Measurements from ENCODE around the gene POPDC3.

Gene POPDC3

GRCh38 chr6:105199711-105200110 is 19.9 kb upstream of the POPDC3 start:
- TF ChIP-seq, protein P1, sequence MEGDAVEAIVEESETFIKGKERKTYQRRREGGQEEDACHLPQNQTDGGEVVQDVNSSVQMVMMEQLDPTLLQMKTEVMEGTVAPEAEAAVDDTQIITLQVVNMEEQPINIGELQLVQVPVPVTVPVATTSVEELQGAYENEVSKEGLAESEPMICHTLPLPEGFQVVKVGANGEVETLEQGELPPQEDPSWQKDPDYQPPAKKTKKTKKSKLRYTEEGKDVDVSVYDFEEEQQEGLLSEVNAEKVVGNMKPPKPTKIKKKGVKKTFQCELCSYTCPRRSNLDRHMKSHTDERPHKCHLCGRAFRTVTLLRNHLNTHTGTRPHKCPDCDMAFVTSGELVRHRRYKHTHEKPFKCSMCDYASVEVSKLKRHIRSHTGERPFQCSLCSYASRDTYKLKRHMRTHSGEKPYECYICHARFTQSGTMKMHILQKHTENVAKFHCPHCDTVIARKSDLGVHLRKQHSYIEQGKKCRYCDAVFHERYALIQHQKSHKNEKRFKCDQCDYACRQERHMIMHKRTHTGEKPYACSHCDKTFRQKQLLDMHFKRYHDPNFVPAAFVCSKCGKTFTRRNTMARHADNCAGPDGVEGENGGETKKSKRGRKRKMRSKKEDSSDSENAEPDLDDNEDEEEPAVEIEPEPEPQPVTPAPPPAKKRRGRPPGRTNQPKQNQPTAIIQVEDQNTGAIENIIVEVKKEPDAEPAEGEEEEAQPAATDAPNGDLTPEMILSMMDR (IDR thresholded peaks at IDR 0.05; ENCODE audit: insufficient read depth, low read length, missing control alignments): no peak
- DNase-seq (ENCODE audit: low read depth, low spot score): no peak
- ChIA-PET POLR2A (no interaction called here), CTCF (no interaction called here)
- no peak overlapping the region for H3K4me3 ChIP-seq (ENCODE audit: low read depth, low read length)

DNA sequence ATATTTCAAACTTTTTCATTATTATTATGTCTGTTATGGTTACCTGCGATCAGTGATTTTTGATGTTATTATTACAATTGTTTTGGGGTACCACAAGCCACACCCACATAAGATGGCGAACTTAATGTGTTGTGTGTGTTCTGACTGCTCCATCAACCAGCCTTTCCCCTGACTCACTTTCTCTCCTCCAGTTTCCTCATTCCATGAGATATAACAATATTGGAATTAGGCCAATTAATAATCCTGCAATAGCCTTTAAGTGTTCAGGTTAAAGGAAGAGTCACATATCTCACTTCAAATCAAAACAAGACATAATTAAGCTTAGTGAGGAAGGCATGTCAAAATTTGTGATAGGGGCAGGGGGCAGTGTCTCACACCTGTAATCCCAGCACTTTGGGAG is 16.3 kb upstream of the POPDC3 start:
- TF ChIP-seq, protein P1 (IDR thresholded peaks at IDR 0.05; ENCODE audit: insufficient read depth, low read length, missing control alignments): no peak
- CTCF ChIA-PET: no interaction called here
- no peak overlapping the region for H3K4me3 ChIP-seq (ENCODE audit: low read depth, low read length)
- POLR2A ChIA-PET: no interaction called here
- no peak for DNase-seq (ENCODE audit: low read depth, low spot score)

GRCh38 chr6:105194591-105194990 is 14.8 kb upstream of the POPDC3 start:
- no peak overlapping the region for H3K4me3 ChIP-seq (ENCODE audit: low read depth, low read length)
- ChIA-PET POLR2A (no interaction called here), CTCF (interaction anchor here (0.8 to 1.6 kb wide), 4 partner anchors 16 to 208 kb away, joined by 3 to 4 read pairs (median 3); partner anchors contain the start of gene PREP)
- DNase-seq (ENCODE audit: low read depth, low spot score): no peak
- TF ChIP-seq, protein P1 (IDR thresholded peaks at IDR 0.05; ENCODE audit: insufficient read depth, low read length, missing control alignments): no peak

- POLR2A ChIA-PET: no interaction called here
- DNase-seq (ENCODE audit: low read depth, low spot score): no peak
- CTCF ChIA-PET: interaction anchor here (0.8 to 1.6 kb wide), 4 partner anchors 16 to 209 kb away, joined by 3 to 4 read pairs (median 3); partner anchors contain the start of gene PREP
- H3K4me3 ChIP-seq (ENCODE audit: low read depth, low read length): no peak overlapping the region
- TF ChIP-seq, protein P1 (IDR thresholded peaks at IDR 0.05; ENCODE audit: insufficient read depth, low read length, missing control alignments): no peak
These were observed 14.3 kb upstream of the POPDC3 start for GRCh38 chr6:105194106-105194505.

DNA sequence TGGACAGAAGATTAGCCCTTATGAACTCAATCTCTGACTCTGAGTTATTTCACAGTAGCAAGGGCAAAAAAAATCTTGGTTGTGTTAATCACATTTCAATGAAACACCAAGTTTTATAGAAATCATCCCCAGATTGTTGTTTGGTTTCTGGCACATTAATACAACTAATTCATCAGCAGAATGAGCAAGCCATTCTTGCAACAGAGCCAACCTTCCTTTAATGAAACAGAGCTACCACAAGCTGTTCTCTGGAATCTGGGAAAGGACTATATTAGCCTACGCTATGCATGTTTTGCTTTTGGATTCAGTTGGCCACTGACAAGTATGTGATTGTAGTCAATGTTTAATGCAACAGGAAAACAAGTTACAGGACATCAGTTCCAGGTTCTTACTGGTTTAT is 13.8 kb upstream of the POPDC3 start:
- ChIA-PET POLR2A (no interaction called here), CTCF (interaction anchor here (1.0 to 1.6 kb wide), 5 partner anchors 12 to 209 kb away, joined by 3 to 4 read pairs (median 3); partner anchors contain the start of gene PREP)
- TF ChIP-seq, protein P1 (IDR thresholded peaks at IDR 0.05; ENCODE audit: insufficient read depth, low read length, missing control alignments): no peak
- peak; percentile 69 for DNase-seq (ENCODE audit: low read depth, low spot score)
- no peak overlapping the region for H3K4me3 ChIP-seq (ENCODE audit: low read depth, low read length)

DNA sequence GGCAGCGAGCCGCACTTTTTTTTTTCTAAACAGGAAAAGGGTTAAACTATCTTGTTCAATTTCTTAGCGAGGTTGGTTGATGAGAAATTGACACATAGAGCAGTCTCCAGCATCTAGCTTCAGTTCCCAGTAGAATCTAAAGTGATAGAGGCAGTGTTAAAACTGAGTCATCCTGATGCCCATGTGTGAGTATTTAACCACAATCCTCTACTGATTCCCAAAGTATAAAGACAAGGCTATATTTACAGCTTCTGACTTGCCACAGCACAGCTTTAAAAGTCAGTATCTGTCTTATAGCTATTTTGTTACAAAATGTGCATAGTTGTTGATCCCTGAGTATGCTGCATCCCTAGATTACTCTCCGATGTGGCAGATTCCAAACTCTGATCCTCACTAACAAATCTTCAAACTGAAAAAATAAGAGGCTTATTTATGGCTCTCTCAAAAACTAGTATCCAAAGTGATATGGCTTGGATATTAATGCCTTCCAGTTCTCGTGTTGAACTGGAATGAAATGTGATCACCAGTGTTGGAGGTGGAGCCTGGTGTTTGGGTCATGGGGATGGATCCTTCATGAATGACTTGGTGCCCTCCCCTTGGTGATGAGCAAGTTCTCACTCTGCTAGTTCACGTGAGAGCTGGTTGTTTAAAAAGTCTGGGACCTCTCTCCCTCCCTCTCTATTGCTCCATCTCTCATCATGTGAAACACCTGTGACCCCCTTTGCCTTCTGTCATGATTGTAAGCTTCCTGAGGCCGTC is 13.1 kb upstream of the POPDC3 start:
- peak; percentile 76 for DNase-seq (ENCODE audit: low read depth, low spot score)
- ChIA-PET CTCF (interaction anchor here (1.0 to 1.6 kb wide), 4 partner anchors 12 to 210 kb away, joined by 3 to 4 read pairs (median 4); partner anchors contain the start of gene PREP), POLR2A (interaction anchor here (1.0 kb wide), 1 partner anchor 17 kb away, joined by 3 read pairs; no protein-coding TSS in a partner anchor)
- TF ChIP-seq, protein P1 (IDR thresholded peaks at IDR 0.05; ENCODE audit: insufficient read depth, low read length, missing control alignments): no peak
- no peak overlapping the region for H3K4me3 ChIP-seq (ENCODE audit: low read depth, low read length)
